Mesendoderm (in vitro differentiated cells): ENCODE measurements around the gene TMEM60.
A peak's percentile ranks its signal among the peaks of the same experiment; 100 is the strongest.

Source experiments
- DNase-seq: peaks from one replicate; pipeline ENCODE4 v3.0.0; 2013
- H2AK5ac ChIP-seq: 2 replicates; pipeline ENCODE4 v1.6.1; 2013; ENCODE audit warnings: low read length, inconsistent platforms
- H2BK120ac ChIP-seq: 2 replicates; pipeline ENCODE4 v1.6.1; 2013; ENCODE audit warnings: low read depth, mild to moderate bottlenecking, low read length, moderate library complexity, mixed read lengths
- H2BK15ac ChIP-seq: replicated peaks from 2 replicates; pipeline ENCODE4 v1.6.1; 2013; ENCODE audit warnings: low read depth, mild to moderate bottlenecking, moderate library complexity
- H2BK5ac ChIP-seq: 2 replicates; pipeline ENCODE4 v1.6.1; 2013; ENCODE audit warnings: low read length, inconsistent platforms
- H3K18ac ChIP-seq: 2 replicates; pipeline ENCODE4 v1.6.1; 2013; ENCODE audit warnings: mild to moderate bottlenecking, low read length, mixed read lengths
- H3K23ac ChIP-seq: one replicate; pipeline ENCODE4 v1.6.1; 2013; ENCODE audit warnings: low read length
- H3K27ac ChIP-seq: 2 replicates; pipeline ENCODE4 v1.5.1; 2013; ENCODE audit warnings: low read depth, mild to moderate bottlenecking, inconsistent platforms, low read length, moderate library complexity
- H3K27me3 ChIP-seq: 2 replicates; pipeline ENCODE4 v1.6.1; 2013; ENCODE audit warnings: low read length, control low read depth, mild to moderate bottlenecking, inconsistent platforms; ENCODE audit not compliant: insufficient read depth, poor library complexity
- H3K36me3 ChIP-seq: 2 replicates; pipeline ENCODE4 v1.6.1; 2013; ENCODE audit warnings: low read length, inconsistent platforms; ENCODE audit not compliant: control insufficient read depth, insufficient read depth
- H3K4ac ChIP-seq: one replicate; pipeline ENCODE4 v1.6.1; 2013; ENCODE audit warnings: low read depth, mild to moderate bottlenecking, low read length, moderate library complexity
- H3K4me1 ChIP-seq: 2 replicates; pipeline ENCODE4 v1.6.1; 2013; ENCODE audit warnings: low read depth, low read length, inconsistent platforms; ENCODE audit not compliant: control insufficient read depth
- H3K4me2 ChIP-seq: 2 replicates; pipeline ENCODE4 v1.6.1; 2013; ENCODE audit warnings: low read length
- H3K4me3 ChIP-seq: 2 replicates; pipeline ENCODE4 v1.5.1; 2013; ENCODE audit warnings: mild to moderate bottlenecking, low read length
- H3K56ac ChIP-seq: one replicate; pipeline ENCODE4 v1.6.1; 2013; ENCODE audit warnings: low read length
- H3K79me1 ChIP-seq: 2 replicates; pipeline ENCODE4 v1.6.1; 2013; ENCODE audit warnings: low read length, inconsistent platforms
- H3K79me2 ChIP-seq: 2 replicates; pipeline ENCODE4 v1.6.1; 2013; ENCODE audit warnings: mild to moderate bottlenecking, low read length; ENCODE audit not compliant: control insufficient read depth, insufficient read depth
- H3K9ac ChIP-seq: 2 replicates; pipeline ENCODE4 v1.6.1; 2013; ENCODE audit warnings: low read length, inconsistent platforms
- H4K5ac ChIP-seq: one replicate; pipeline ENCODE4 v1.6.1; 2013; ENCODE audit warnings: low read length
- H4K8ac ChIP-seq: one replicate; pipeline ENCODE4 v1.6.1; 2013; ENCODE audit warnings: low read depth, mild to moderate bottlenecking, control low read depth, low read length, moderate library complexity
- WGBS: extraction: QIAGEN DNeasy Blood & Tissue Kit; methylation state at CpG from one replicate; pipeline ENCODE4 v1.1.7; 2013; ENCODE audit warnings: low lambda C conversion rate, missing lambda C conversion rate; ENCODE audit not compliant: insufficient coverage; ENCODE audit errors: extremely low coverage; 5-methylcytosine and 5-hydroxymethylcytosine counted together

TMEM60 gene

GRCh38 chr7:77808517-77808916, 10.3 kb upstream of the TMEM60 start:
- no CpG with 5 or more reads among the region's 1 CpG for WGBS
- Histone ChIP-seq H3K36me3 (no peaks in the 10 kb centered on the region), H2BK5ac (no peak overlapping the region), H3K79me2 (no peaks in the 10 kb centered on the region), H3K4me1 (no peaks in the 10 kb centered on the region), H3K9ac (no peak overlapping the region), H3K27me3 (no peaks in the 10 kb centered on the region), H3K27ac (no peak overlapping the region), H2AK5ac (no peak overlapping the region), H3K23ac (no peak overlapping the region), H2BK15ac (no peak overlapping the region), H3K4me3 (no peak overlapping the region), H3K79me1 (no peaks in the 10 kb centered on the region), H2BK120ac (no peak overlapping the region), H4K5ac (no peak overlapping the region), H3K56ac (no peak overlapping the region), H4K8ac (no peak overlapping the region), H3K4ac (no peak overlapping the region), H3K18ac (no peak overlapping the region), H3K4me2 (no peak overlapping the region)
- DNase-seq, result no peak

GRCh38 chr7:77806425-77806824, 8.2 kb upstream of the TMEM60 start:
- no peak overlapping the region for H3K4me3 ChIP-seq
- no peak overlapping the region for H3K4me2 ChIP-seq
- no peak overlapping the region for H4K5ac ChIP-seq
- no peak for DNase-seq
- no peak overlapping the region for H3K56ac ChIP-seq
- no peak overlapping the region for H2AK5ac ChIP-seq
- H3K36me3 ChIP-seq, result no peaks in the 10 kb centered on the region
- no peak overlapping the region for H2BK5ac ChIP-seq
- no peaks in the 10 kb centered on the region for H3K4me1 ChIP-seq
- H2BK15ac ChIP-seq, result no peak overlapping the region
- H3K4ac ChIP-seq, result no peak overlapping the region
- no peak overlapping the region for H4K8ac ChIP-seq
- H3K79me1 ChIP-seq, result no peaks in the 10 kb centered on the region
- no peaks in the 10 kb centered on the region for H3K27me3 ChIP-seq
- H3K27ac ChIP-seq, result no peak overlapping the region
- no peak overlapping the region for H2BK120ac ChIP-seq
- H3K23ac ChIP-seq, result no peak overlapping the region
- H3K79me2 ChIP-seq, result no peaks in the 10 kb centered on the region
- no peak overlapping the region for H3K9ac ChIP-seq
- H3K18ac ChIP-seq, result no peak overlapping the region
- WGBS, result no CpG with 5 or more reads among the region's 2 CpGs

DNA sequence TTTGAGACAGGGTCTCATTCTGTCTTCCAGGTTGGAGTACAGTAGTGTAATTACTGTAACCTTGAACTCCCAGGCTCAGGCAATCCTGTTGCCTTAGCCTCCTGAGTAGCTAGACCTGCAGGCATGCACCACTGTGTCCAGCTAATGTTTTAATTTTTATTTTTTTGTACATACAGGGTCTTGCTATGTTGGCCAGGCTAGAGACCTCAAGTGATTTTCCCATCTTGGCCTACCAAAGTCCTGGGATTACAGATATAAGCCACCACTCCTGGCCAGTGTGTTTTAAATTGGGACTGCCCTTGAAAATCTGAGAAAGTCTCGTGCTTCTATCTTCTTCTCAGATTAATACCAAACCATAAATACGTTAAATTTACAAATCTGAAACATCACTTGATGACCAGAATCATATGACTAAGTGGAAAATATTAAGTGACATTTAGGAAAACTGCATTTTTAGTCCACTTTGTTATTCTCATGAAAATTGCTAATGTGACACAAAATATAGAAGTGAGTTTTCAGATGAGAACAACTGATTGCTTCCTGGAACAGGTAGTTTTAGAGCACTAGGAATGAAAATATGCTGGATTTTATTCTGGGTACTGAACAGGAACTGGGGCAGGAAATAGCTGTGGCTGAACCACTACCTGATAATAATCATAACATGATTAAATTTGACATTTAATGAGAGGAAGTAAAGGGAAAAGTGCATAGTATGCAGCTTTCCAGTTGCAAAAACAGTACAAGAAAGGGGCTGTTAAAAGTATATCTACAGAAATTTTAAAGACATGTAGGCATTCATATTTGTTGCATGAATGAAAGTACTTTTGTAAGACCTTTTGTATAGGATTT, 4.5 kb upstream of the TMEM60 start:
- Histone ChIP-seq H4K5ac (no peak overlapping the region), H3K36me3 (no peaks in the 10 kb centered on the region), H3K4me2 (no peak overlapping the region), H3K9ac (no peak overlapping the region), H3K4me1 (peaks cover 3% of the 10 kb centered on the region), H2BK120ac (no peak overlapping the region), H3K4me3 (no peak overlapping the region), H3K27me3 (no peaks in the 10 kb centered on the region), H3K23ac (no peak overlapping the region), H3K56ac (no peak overlapping the region), H3K4ac (no peak overlapping the region), H3K27ac (no peak overlapping the region), H2AK5ac (no peak overlapping the region), H2BK5ac (no peak overlapping the region), H3K79me2 (peaks cover 1% of the 10 kb centered on the region), H2BK15ac (no peak overlapping the region), H3K18ac (no peak overlapping the region), H4K8ac (no peak overlapping the region), H3K79me1 (peaks cover 2% of the 10 kb centered on the region)
- DNase-seq, result no peak
- 100% methylated on average over 1 of the region's 2 CpGs for WGBS

DNA sequence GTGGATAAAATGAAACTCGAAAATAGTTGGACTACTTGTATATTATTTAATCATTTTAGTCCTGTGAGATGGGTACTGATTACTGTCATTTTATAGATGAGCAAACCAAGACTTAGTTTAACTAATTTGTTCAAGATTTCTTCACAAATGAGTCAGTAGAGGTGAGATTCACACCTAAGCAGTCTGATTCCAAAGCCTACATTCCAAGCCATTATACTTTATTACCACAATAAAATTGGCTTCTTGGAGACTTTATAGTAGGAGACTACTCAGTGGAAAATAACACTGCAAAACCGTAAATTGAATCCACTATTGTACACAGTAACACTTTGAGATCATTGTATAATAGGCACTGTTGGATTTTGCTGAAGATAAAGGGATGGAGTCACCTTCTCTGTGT, 2.5 kb upstream of the TMEM60 start:
- no peak overlapping the region for H2BK120ac ChIP-seq
- no peak overlapping the region for H3K4me3 ChIP-seq
- no peak overlapping the region for H2BK5ac ChIP-seq
- peaks cover 11% of the 10 kb centered on the region for H3K79me2 ChIP-seq
- no peak overlapping the region for H4K5ac ChIP-seq
- H4K8ac ChIP-seq, result no peak overlapping the region
- WGBS, result no CpG with 5 or more reads among the region's 2 CpGs
- no peak overlapping the region for H3K4ac ChIP-seq
- H3K27ac ChIP-seq, result no peak overlapping the region
- DNase-seq, result no peak
- H3K9ac ChIP-seq, result no peak overlapping the region
- no peak overlapping the region for H2AK5ac ChIP-seq
- H3K56ac ChIP-seq, result no peak overlapping the region
- no peak overlapping the region for H3K18ac ChIP-seq
- no peak overlapping the region for H2BK15ac ChIP-seq
- no peaks in the 10 kb centered on the region for H3K27me3 ChIP-seq
- peaks cover 9% of the 10 kb centered on the region for H3K4me1 ChIP-seq
- H3K23ac ChIP-seq, result no peak overlapping the region
- no peaks in the 10 kb centered on the region for H3K36me3 ChIP-seq
- H3K79me1 ChIP-seq, result peaks cover 9% of the 10 kb centered on the region
- H3K4me2 ChIP-seq, result no peak overlapping the region

- Histone ChIP-seq H4K8ac (no peak overlapping the region), H3K79me2 (peaks cover 11% of the 10 kb centered on the region), H3K79me1 (peaks cover 9% of the 10 kb centered on the region), H2AK5ac (no peak overlapping the region), H2BK120ac (no peak overlapping the region), H3K36me3 (no peaks in the 10 kb centered on the region), H3K18ac (no peak overlapping the region), H3K4me2 (no peak overlapping the region), H3K56ac (peak overlapping the region; percentile 2), H3K4me1 (peaks cover 9% of the 10 kb centered on the region), H3K4me3 (no peak overlapping the region), H4K5ac (no peak overlapping the region), H3K4ac (no peak overlapping the region), H3K9ac (peak overlapping the region; percentile 8), H2BK15ac (no peak overlapping the region), H3K23ac (no peak overlapping the region), H2BK5ac (no peak overlapping the region), H3K27me3 (no peaks in the 10 kb centered on the region), H3K27ac (no peak overlapping the region)
- WGBS, result no CpG with 5 or more reads among the region's 4 CpGs
- DNase-seq, result no peak
Measured at GRCh38 chr7:77800158-77800557, 1.9 kb upstream of the TMEM60 start.
